HL-60/S4 treated with phorbol 12-myristate 13-acetate at 8.2 ng/mL for 4 days and 3 days (cell line): ENCODE results near the gene EBP.

ENCODE experiments used
- in situ Hi-C: fragments of 300-500 bp; cut with MboI; formaldehyde crosslinking; loops from 2 replicates; pipeline ENCODE4 v1.15.0; 2022; ENCODE audit warnings: low sequenced_read_pairs

The EBP gene

GRCh38 chrX:48574270-48575266 lies 53.0 kb downstream of the EBP start, which contains the start of gene RBM3:
TSS of gene RBM3 (plus strand) at chrX:48574484. CDS start at chrX:48575181, 697 bp downstream.
- in situ Hi-C loops = no loop called here

GRCh38 chrX:48575642-48576041 lies 54.0 kb downstream of the EBP start:
- in situ Hi-C loops = no loop called here

- in situ Hi-C loops = no loop called here
Measured at GRCh38 chrX:48576108-48576507, 54.5 kb downstream of the EBP start.
